ENCODE results near the gene KASH5. TPM values are rescaled to one million over a fixed set of nuclear protein-coding genes. Genes with fewer than 3 reads are reported as not detected.

KASH5 gene
- total RNA-seq, 1 experiment from 2014 or later, result not detected

DNA sequence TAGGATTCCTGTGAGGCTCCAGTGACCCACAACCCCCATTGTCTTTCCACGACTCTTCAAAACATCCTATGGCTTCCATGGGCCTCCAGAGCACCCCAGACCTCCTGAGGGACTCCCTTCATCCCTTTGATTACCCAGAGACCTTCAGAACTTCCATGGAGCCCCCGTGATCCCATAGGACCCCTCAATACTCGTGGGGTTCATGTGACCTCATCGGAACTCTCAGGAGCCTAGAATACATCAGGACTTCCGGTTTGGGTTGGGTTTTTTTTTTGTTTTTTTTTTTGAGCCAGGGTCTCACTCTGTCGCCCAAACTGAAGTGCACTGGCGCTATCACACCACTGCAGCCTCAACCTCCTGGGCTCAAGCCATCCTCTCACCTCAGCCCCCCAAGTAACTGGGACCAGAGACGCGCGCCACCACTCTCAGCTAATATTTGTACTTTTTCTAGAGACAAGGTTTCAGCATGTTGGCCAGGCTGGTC lies 65.8 kb downstream of the KASH5 start:
- H3K79me2 ChIP-seq (ENCODE audit: insufficient read depth, low read length), result no peaks in the 10 kb centered on the region; the same call in 1 of the 2 replicates
- DNase-seq, result no peak
- no peak overlapping the region for H3K23ac ChIP-seq (ENCODE audit: insufficient read length, low read depth, low read length)
- H3K4me3 Mint-ChIP-seq, result peak overlapping the region; percentile 96 to 98
- no peak overlapping the region for H2BK12ac ChIP-seq (ENCODE audit: insufficient read length, low read depth, low read length)
- peak overlapping the region; percentile 48 for H4K91ac ChIP-seq (ENCODE audit: insufficient read length, low read depth, low read length)
- H3K9me3 Mint-ChIP-seq, result no peaks in the 10 kb centered on the region; a peak in 1 of 5 replicates
- no CpG with 5 or more reads among the region's 10 CpGs for WGBS (ENCODE audit: extremely low coverage, insufficient read length, low lambda C conversion rate)
- H4K20me1 ChIP-seq (ENCODE audit: control insufficient read depth, insufficient read depth, insufficient read length), result no peaks in the 10 kb centered on the region
- H3K27ac ChIP-seq (ENCODE audit: insufficient read length, low read depth, low read length), result peak overlapping the region; percentile 72
- H3K56ac ChIP-seq (ENCODE audit: insufficient read length, low read depth, low read length), result no peak overlapping the region
- H3K9me3 ChIP-seq (ENCODE audit: control insufficient read depth, low read depth, low read length), result no peaks in the 10 kb centered on the region
- peaks cover 6 to 22% of the 10 kb centered on the region in 2 experiments for H3K4me1 Mint-ChIP-seq
- H3K4me1 ChIP-seq (ENCODE audit: insufficient read depth, low read length), result no peaks in the 10 kb centered on the region
- no peak overlapping the region for H2BK15ac ChIP-seq (ENCODE audit: low read depth, low read length)
- H3K79me1 ChIP-seq (ENCODE audit: insufficient read depth, low read depth, low read length, poor library complexity, severe bottlenecking), result peaks cover 7% of the 10 kb centered on the region
- peaks cover 29 to 41% (median 36%) of the 10 kb centered on the region in 3 experiments for H3K36me3 Mint-ChIP-seq (ENCODE audit: insufficient read depth in 1 of 3, low read depth in 3 of 3)
- no peak overlapping the region for H2BK120ac ChIP-seq (ENCODE audit: low read depth, low read length, poor library complexity, severe bottlenecking)
- H2AK5ac ChIP-seq (ENCODE audit: insufficient read length, low read length), result no peak overlapping the region
- TF ChIP-seq CTCF (conservative IDR thresholded peaks at IDR 0.05), result no peak
- no peaks in the 10 kb centered on the region for H3K27me3 ChIP-seq (ENCODE audit: insufficient read depth, low read length)
- peak overlapping the region; percentile 99 to 100 (median 99) for H3K27ac Mint-ChIP-seq
- no peak overlapping the region for H2BK20ac ChIP-seq (ENCODE audit: low read depth, low read length, poor library complexity, severe bottlenecking)
- H3K9ac ChIP-seq (ENCODE audit: extremely low read depth, insufficient read length, low read length), result peak overlapping the region; percentile 97
- H2AFZ ChIP-seq (ENCODE audit: low read length), result no peak overlapping the region
- H3K23me2 ChIP-seq (ENCODE audit: insufficient read length, low read depth, low read length, poor library complexity, severe bottlenecking), result peaks cover 5% of the 10 kb centered on the region
- H3T11ph ChIP-seq (ENCODE audit: low read length), result peak overlapping the region; percentile 37
- H4K5ac ChIP-seq (ENCODE audit: insufficient read length, low read depth, low read length), result no peak overlapping the region
- H2BK5ac ChIP-seq (ENCODE audit: insufficient read length, low read length), result peak overlapping the region; percentile 69
- H3K4me2 ChIP-seq (ENCODE audit: insufficient read depth, insufficient read length, low read length), result peak overlapping the region; percentile 72
- no peak overlapping the region for H4K8ac ChIP-seq (replicated peaks; ENCODE audit: insufficient read length, low read depth, low read length)
- no peak overlapping the region; the same call in 1 of the 2 replicates for H3K4ac ChIP-seq (ENCODE audit: low read depth, low read length)
- peak overlapping the region; percentile 90 for H3K14ac ChIP-seq (ENCODE audit: insufficient read depth, low read length)
- peak overlapping the region; percentile 94 for H3K18ac ChIP-seq (ENCODE audit: insufficient read length, low read depth, low read length)
- H3K27me3 Mint-ChIP-seq (ENCODE audit: low read depth), result no peaks in the 10 kb centered on the region; the same call in 1 of the 2 replicates
